ENCODE results near the gene HIVEP1. TPM values are rescaled to one million over a fixed set of nuclear protein-coding genes. Genes with fewer than 3 reads are reported as not detected.

Gene HIVEP1
- total RNA-seq, 1 donor from 2014 or later: 13.7 TPM

DNA sequence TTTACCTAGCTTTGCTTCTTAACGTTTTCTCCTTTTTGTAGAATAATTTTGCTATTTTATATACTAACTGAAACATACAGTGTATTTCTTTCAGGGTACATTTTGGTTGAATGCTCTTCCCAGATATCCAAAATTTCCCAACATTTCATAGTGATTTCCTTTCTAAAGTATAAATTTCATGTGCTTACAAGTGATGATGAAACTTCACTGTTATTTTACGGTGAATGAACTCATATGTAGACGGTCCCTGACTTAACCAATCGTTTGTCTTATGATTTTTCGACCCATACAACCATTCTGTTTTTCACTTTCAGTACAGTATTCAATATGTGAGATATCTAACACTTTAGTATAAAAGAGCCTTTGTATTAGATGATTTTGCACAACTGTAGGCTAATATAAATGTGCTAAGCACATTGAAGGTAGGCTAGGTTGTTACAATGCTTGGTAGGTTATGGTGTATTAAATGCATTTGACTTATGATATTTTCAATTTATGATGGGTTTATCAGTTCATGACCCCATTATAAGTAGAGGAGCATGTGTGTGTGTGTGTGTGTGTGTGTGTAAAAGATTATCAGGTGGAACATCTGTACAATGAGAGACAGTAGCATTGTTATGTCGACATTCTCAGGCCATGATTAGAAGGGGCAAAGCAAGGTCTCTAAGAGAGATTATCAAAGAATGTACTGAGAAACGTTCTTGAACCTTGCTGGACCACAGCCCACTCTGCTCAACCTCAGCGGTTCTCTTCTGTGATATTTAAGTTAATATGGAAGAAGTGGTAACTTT, 20.9 kb downstream of the HIVEP1 start:
- Histone ChIP-seq H3K27me3 (ENCODE audit: low read depth) (no peaks in the 10 kb centered on the region), H3K27ac (replicated peaks) (no peak overlapping the region), H3K4me3 (no peak overlapping the region), H3K36me3 (peaks cover 32% of the 10 kb centered on the region), H3K4me1 (peaks cover 25% of the 10 kb centered on the region), H3K9me3 (replicated peaks) (peaks cover 28% of the 10 kb centered on the region)
- intact Hi-C loops (cut with micrococcal nuclease): no loop called here
- TF ChIP-seq, protein P1, sequence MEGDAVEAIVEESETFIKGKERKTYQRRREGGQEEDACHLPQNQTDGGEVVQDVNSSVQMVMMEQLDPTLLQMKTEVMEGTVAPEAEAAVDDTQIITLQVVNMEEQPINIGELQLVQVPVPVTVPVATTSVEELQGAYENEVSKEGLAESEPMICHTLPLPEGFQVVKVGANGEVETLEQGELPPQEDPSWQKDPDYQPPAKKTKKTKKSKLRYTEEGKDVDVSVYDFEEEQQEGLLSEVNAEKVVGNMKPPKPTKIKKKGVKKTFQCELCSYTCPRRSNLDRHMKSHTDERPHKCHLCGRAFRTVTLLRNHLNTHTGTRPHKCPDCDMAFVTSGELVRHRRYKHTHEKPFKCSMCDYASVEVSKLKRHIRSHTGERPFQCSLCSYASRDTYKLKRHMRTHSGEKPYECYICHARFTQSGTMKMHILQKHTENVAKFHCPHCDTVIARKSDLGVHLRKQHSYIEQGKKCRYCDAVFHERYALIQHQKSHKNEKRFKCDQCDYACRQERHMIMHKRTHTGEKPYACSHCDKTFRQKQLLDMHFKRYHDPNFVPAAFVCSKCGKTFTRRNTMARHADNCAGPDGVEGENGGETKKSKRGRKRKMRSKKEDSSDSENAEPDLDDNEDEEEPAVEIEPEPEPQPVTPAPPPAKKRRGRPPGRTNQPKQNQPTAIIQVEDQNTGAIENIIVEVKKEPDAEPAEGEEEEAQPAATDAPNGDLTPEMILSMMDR (IDR thresholded peaks at IDR 0.05; ENCODE audit: borderline replicate concordance): no peak
- DNase-seq: no peak

DNA sequence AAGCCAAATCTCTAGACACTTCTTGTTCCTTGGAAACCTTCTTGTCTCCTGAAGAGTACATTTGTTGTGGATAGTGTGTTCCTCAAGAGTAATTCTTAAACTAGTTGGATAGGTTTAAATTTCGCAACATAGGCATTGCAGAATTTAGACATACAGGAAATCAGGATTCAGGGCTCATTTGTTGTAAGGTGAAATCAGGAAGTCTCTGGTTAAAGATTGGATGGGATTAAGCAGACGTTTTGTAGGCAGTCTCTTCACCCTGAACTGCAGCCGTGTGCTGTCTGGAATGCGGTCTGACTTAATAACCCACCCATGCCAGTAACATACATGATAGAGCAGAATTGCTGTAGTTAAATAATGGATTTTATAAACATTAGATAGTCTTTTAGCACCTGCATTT, 21.7 kb downstream of the HIVEP1 start:
- Histone ChIP-seq H3K27ac (replicated peaks) (no peak overlapping the region), H3K4me1 (peaks cover 25% of the 10 kb centered on the region), H3K4me3 (no peak overlapping the region), H3K27me3 (ENCODE audit: low read depth) (no peaks in the 10 kb centered on the region), H3K9me3 (replicated peaks) (peaks cover 25% of the 10 kb centered on the region), H3K36me3 (peaks cover 24% of the 10 kb centered on the region)
- intact Hi-C loops (cut with micrococcal nuclease): no loop called here
- TF ChIP-seq, protein P1 (IDR thresholded peaks at IDR 0.05; ENCODE audit: borderline replicate concordance): no peak
- DNase-seq: no peak

DNA sequence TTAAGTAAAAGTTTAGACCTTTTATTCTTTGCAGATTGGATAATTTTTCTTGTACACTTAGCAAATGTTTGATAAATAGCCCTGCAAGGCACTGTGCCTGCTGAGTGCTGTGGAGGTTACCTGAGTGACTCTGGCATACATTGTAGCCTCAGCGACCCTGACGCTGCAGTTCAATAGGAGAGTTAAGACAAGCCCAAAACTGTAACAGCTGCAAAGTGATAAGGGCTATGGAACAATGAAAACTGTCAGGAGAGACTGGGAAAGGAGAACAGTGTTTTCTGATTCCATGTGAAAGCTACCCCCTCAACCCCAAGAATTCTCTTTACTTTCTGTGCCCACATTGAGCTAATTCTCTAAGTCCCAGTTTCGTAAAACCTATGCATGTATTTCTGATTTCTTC, 22.2 kb downstream of the HIVEP1 start:
- TF ChIP-seq, protein P1 (IDR thresholded peaks at IDR 0.05; ENCODE audit: borderline replicate concordance): no peak
- H3K27ac ChIP-seq (replicated peaks): no peak overlapping the region
- peaks cover 25% of the 10 kb centered on the region for H3K4me1 ChIP-seq
- no peak overlapping the region for H3K4me3 ChIP-seq
- intact Hi-C loops (cut with micrococcal nuclease): no loop called here
- DNase-seq: no peak
- H3K27me3 ChIP-seq (ENCODE audit: low read depth): no peaks in the 10 kb centered on the region
- H3K36me3 ChIP-seq: peaks cover 18% of the 10 kb centered on the region
- H3K9me3 ChIP-seq (replicated peaks): peaks cover 20% of the 10 kb centered on the region

DNA sequence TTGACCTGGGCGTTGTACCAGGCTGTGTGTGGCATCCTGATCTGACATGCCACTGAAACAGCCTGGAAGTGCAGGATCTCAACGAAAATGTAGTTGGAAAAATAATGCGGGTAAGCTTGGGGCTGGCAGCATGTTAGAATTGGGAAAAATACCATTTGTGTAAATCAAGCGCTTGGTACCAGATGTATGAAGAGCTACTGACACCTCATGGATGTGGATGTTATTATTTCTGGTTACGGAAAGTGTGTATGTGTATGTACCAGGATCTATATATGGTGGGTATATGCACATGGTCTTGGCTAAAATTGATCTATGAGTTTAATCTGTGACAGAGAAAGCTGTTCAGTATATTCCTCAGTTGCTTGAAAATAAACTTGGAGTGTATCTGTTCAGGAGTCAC, 22.7 kb downstream of the HIVEP1 start:
- no peak for DNase-seq
- H3K4me1 ChIP-seq: peaks cover 25% of the 10 kb centered on the region
- peaks cover 14% of the 10 kb centered on the region for H3K36me3 ChIP-seq

DNA sequence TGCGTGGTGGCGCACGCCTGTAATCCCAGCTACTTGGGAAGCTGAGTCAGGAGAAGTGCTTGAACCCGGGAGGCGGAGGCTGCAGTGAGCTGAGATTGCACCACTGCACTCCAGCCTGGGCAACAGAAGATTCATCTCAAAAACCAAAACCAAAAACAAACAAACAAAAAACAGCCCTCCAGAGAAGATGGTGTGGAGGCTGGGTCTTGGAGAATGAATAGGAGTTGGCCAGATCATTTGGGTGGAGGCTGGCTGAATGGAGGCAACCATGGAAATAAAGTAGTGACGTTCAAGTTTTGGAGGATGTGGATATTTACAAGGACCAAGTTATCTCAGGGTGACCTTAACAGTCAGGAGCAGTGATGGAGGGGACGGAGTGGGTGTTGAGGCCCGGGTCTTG, 24.7 kb downstream of the HIVEP1 start:
- H3K36me3 ChIP-seq: no peaks in the 10 kb centered on the region
- H3K27ac ChIP-seq (replicated peaks): no peak overlapping the region
- no peak overlapping the region for H3K4me3 ChIP-seq
- H3K27me3 ChIP-seq (ENCODE audit: low read depth): no peaks in the 10 kb centered on the region
- no peaks in the 10 kb centered on the region for H3K9me3 ChIP-seq (replicated peaks)
- TF ChIP-seq, protein P1 (IDR thresholded peaks at IDR 0.05; ENCODE audit: borderline replicate concordance): no peak
- peaks cover 25% of the 10 kb centered on the region for H3K4me1 ChIP-seq
- DNase-seq: no peak
- intact Hi-C loops (cut with micrococcal nuclease): no loop called here

More for the DNA sequence above, 22.7 kb downstream of the HIVEP1 start:
- intact Hi-C loops (cut with micrococcal nuclease): no loop called here
- Histone ChIP-seq H3K9me3 (replicated peaks) (peaks cover 15% of the 10 kb centered on the region), H3K4me3 (no peak overlapping the region), H3K27ac (replicated peaks) (no peak overlapping the region), H3K27me3 (ENCODE audit: low read depth) (no peaks in the 10 kb centered on the region)
- TF ChIP-seq, protein P1 (IDR thresholded peaks at IDR 0.05; ENCODE audit: borderline replicate concordance): no peak

Measured in left ventricle myocardium inferior (tissue), 1 donor.